ENCODE measurements around the gene MCCC2.
"Not testable (repeated sequence)": the region's sequence is repeated elsewhere in the genome, so short reads cannot be mapped to it uniquely, and the experiment has no call there.

Gene MCCC2

GRCh38 chr5:71576241-71576640 lies 10.9 kb upstream of the MCCC2 start:
- no peak for TF ChIP-seq POLR2AphosphoS5 (IDR thresholded peaks at IDR 0.05; ENCODE audit: low read depth, low read length)
- no peak for TF ChIP-seq TAF1 (IDR thresholded peaks at IDR 0.05; ENCODE audit: low read depth, low read length)
- no peak for TF ChIP-seq POU2F2 (IDR thresholded peaks at IDR 0.05; ENCODE audit: low read depth, low read length)
- no peak for TF ChIP-seq SPI1 (IDR thresholded peaks at IDR 0.05; ENCODE audit: low read depth, low read length)
- no peak for TF ChIP-seq PAX5 (IDR thresholded peaks at IDR 0.05; ENCODE audit: insufficient read depth, low read length, severe bottlenecking)
- no peak for TF ChIP-seq POLR2A (IDR thresholded peaks at IDR 0.05; ENCODE audit: low read depth, low read length)
- DNase-seq (ENCODE audit: insufficient read length, low spot score) (no peak), FAIRE-seq (no peak)

DNA sequence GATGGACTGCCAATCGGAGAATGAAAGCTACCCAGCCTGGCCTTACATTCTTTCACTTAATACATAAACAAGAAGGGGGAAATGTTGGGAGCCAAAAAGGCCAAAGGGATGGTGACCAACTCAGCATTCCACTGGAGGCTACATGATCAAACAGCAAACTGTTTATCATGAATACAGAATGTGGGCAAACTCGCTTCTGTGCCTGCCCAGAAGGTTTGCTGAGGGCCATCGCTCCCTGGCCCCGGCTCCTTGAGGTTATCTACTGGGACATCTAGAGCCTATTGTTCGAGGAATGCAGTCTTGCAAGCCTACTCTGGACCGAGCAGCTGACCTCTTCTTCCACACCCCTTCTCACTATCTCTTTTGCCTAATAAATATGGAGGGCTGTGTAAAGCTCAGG lies 9.3 kb upstream of the MCCC2 start:
- not testable (repeated sequence) for DNase-seq (ENCODE audit: insufficient read length, low spot score); FAIRE-seq

DNA sequence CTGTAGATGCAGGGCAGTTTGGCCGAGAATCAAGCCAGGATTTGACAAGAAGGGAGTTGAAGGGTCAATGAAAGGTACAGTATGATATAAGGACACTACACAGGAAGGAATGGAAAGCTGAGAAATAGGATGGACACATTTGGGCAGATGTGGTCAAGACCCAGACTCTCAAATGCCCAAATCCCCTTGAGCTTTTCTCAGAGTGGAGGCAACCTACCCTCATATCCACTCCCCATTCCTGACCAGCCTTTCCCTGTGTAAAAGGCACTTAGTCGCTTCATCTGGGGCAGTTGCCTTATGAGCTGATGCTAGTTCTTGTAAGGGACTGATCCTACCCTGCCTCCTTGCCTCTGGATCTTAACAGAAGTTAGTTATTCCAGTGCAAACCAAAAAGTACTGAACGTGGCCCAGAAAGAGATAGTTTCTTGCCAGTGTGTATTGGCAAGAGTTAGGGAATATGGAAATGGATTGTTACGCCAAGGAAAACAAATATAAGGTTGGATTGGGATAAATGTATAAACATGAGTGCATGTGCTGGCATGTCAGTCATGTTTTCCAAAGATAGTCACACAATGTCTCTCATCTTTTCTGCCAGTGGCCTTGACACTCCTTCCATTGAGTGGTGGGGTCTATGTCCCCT lies 4.1 kb upstream of the MCCC2 start:
- DNase-seq (ENCODE audit: insufficient read length, low spot score) (no peak), FAIRE-seq (no peak)
- no peak for TF ChIP-seq POU2F2 (IDR thresholded peaks at IDR 0.05; ENCODE audit: low read depth, low read length)
- no peak for TF ChIP-seq POLR2AphosphoS5 (IDR thresholded peaks at IDR 0.05; ENCODE audit: low read depth, low read length)
- no peak for TF ChIP-seq TAF1 (IDR thresholded peaks at IDR 0.05; ENCODE audit: low read depth, low read length)
- no peak for TF ChIP-seq POLR2A (IDR thresholded peaks at IDR 0.05; ENCODE audit: low read depth, low read length)
- TF ChIP-seq SPI1 (IDR thresholded peaks at IDR 0.05; ENCODE audit: low read depth, low read length) = no peak
- TF ChIP-seq PAX5 (IDR thresholded peaks at IDR 0.05; ENCODE audit: insufficient read depth, low read length, severe bottlenecking) = no peak

DNA sequence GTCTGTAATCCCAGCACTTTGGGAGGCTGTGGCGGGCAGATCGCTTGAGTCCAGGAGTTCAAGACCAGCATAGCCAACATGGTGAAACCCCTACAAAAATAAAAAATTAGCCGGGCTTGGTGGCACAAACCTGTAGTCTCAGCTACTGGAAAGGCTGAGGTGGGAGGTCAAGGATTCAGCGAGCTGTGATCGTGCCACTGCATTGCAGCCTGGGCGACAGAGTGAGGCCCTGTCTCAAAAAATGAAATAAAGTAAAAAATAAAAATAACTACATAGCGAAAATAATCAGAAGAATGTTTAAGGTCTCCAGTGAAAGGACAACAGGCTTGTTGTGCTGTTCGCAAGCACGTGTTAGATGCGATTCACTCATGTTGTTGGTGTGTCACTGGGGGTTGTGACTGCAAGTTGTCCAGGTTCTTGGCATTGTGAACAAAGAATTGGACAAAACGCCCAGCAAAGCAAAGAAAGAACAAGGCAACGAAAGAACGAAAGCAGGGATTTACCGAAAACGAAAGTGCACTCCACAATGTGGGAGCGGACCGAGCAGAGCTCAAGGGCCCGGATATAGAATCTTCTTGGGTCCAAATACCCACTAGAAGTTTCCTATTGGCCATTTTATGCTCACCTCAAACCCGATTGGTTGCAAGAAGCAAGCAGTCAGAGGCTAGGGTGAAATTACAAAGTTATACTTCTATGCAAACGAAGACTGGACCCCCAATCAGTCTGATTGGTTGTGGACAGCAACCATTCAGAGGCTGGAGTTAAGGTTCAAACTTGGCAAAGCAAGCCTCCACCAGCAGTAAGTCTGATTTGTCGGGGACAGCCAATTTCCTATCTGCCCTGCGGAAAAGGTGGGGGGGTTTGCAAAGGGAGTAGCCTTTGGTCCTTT lies 844 bp upstream of the MCCC2 start:
- DNase-seq (ENCODE audit: insufficient read length, low spot score) = no peak
- FAIRE-seq = no peak
- TF ChIP-seq SPI1 (IDR thresholded peaks at IDR 0.05; ENCODE audit: low read depth, low read length) (no peak), POLR2A (IDR thresholded peaks at IDR 0.05; ENCODE audit: low read depth, low read length) (no peak), POLR2AphosphoS5 (IDR thresholded peaks at IDR 0.05; ENCODE audit: low read depth, low read length) (no peak), PAX5 (IDR thresholded peaks at IDR 0.05; ENCODE audit: insufficient read depth, low read length, severe bottlenecking) (no peak), TAF1 (IDR thresholded peaks at IDR 0.05; ENCODE audit: low read depth, low read length) (no peak), POU2F2 (IDR thresholded peaks at IDR 0.05; ENCODE audit: low read depth, low read length) (no peak)

DNA sequence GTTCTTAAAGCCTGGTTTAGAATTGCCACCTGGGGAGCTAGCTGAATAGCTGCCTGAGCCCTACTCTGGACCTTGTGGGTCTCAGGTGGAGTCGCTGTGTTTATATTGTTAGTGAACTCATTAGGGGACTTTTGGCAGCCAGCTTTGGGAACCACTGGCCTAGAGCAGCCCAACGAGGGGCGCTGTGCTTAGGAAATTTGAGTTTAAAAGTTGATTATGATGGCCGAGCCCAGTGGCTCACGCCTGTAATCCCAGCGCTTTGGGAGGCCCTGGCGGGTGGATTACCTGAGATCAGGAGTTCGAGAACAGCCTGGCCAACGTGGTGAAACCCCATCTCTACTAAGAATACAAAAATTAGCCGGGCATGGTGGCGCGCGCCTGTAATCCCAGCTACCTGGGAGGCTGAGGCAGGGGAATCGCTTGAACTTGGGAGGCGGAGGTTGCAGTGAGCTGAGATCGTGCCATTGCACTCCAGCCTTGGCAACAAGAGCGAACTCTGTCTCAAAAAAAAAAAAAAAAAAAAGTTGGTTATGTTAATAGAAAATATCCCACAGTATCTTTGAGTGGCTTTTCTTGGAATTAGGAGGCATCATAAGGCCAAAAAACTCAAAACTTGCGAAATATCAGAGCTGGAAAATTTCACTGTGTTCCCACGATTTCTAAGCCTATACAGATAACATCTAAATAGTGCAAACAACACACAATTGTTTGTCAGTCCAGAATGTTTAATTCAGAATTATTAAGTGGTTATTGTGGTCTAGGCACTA lies 809 bp downstream of the MCCC2 start:
- DNase-seq (ENCODE audit: insufficient read length, low spot score) (peak; percentile 22), FAIRE-seq (no peak)
- no peak; the same call in 1 of the 2 replicates for TF ChIP-seq POLR2AphosphoS5 (IDR thresholded peaks at IDR 0.05; ENCODE audit: low read depth, low read length)
- TF ChIP-seq SPI1 (IDR thresholded peaks at IDR 0.05; ENCODE audit: low read depth, low read length) = no peak
- no peak for TF ChIP-seq POLR2A (IDR thresholded peaks at IDR 0.05; ENCODE audit: low read depth, low read length)
- no peak for TF ChIP-seq POU2F2 (IDR thresholded peaks at IDR 0.05; ENCODE audit: low read depth, low read length)
- no peak for TF ChIP-seq PAX5 (IDR thresholded peaks at IDR 0.05; ENCODE audit: insufficient read depth, low read length, severe bottlenecking)
- TF ChIP-seq TAF1 (IDR thresholded peaks at IDR 0.05; ENCODE audit: low read depth, low read length) = no peak

- FAIRE-seq = no peak
- no peak for TF ChIP-seq POLR2AphosphoS5 (IDR thresholded peaks at IDR 0.05; ENCODE audit: low read depth, low read length)
- no peak for TF ChIP-seq PAX5 (IDR thresholded peaks at IDR 0.05; ENCODE audit: insufficient read depth, low read length, severe bottlenecking)
- TF ChIP-seq TAF1 (IDR thresholded peaks at IDR 0.05; ENCODE audit: low read depth, low read length) = no peak
- no peak for TF ChIP-seq POU2F2 (IDR thresholded peaks at IDR 0.05; ENCODE audit: low read depth, low read length)
- TF ChIP-seq SPI1 (IDR thresholded peaks at IDR 0.05; ENCODE audit: low read depth, low read length) = no peak
- TF ChIP-seq POLR2A (IDR thresholded peaks at IDR 0.05; ENCODE audit: low read depth, low read length) = 0 out of 2 replicates have a peak, but pooled peaks have one; percentile 29
- no peak for DNase-seq (ENCODE audit: insufficient read length, low spot score)
These were observed 1.4 kb downstream of the MCCC2 start for GRCh38 chr5:71588533-71588885.

DNA sequence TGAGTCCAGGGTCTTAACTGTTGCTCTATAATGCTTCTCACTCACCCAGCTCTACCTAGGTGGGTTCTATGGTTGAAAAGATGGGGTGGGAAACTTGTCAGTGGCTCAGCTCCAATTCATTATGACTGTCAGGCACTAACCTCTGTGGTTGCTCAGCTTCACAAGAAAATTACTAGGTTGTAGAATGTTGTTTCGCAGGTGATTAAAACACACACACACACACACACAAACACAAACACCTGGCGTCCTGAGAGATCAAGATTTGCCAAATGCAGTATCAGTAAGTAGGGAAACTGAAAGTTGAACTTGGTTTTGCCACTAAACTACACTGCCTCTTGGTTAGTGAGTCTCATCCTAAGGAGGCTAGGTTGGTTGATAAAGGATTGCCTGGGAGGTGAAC lies 2.8 kb downstream of the MCCC2 start:
- DNase-seq (ENCODE audit: insufficient read length, low spot score) (peak; percentile 25), FAIRE-seq (no peak)

GRCh38 chr5:71591100-71591499 lies 4.0 kb downstream of the MCCC2 start:
- no peak for FAIRE-seq
- TF ChIP-seq TAF1 (IDR thresholded peaks at IDR 0.05; ENCODE audit: low read depth, low read length) (no peak), POLR2A (IDR thresholded peaks at IDR 0.05; ENCODE audit: low read depth, low read length) (no peak), POLR2AphosphoS5 (IDR thresholded peaks at IDR 0.05; ENCODE audit: low read depth, low read length) (no peak), SPI1 (IDR thresholded peaks at IDR 0.05; ENCODE audit: low read depth, low read length) (no peak), PAX5 (IDR thresholded peaks at IDR 0.05; ENCODE audit: insufficient read depth, low read length, severe bottlenecking) (no peak), POU2F2 (IDR thresholded peaks at IDR 0.05; ENCODE audit: low read depth, low read length) (no peak)
- DNase-seq (ENCODE audit: insufficient read length, low spot score) = no peak

More for the DNA sequence above, 2.8 kb downstream of the MCCC2 start:
- TF ChIP-seq PAX5 (IDR thresholded peaks at IDR 0.05; ENCODE audit: insufficient read depth, low read length, severe bottlenecking) (no peak), POLR2A (IDR thresholded peaks at IDR 0.05; ENCODE audit: low read depth, low read length) (no peak), POU2F2 (IDR thresholded peaks at IDR 0.05; ENCODE audit: low read depth, low read length) (no peak), POLR2AphosphoS5 (IDR thresholded peaks at IDR 0.05; ENCODE audit: low read depth, low read length) (no peak), SPI1 (IDR thresholded peaks at IDR 0.05; ENCODE audit: low read depth, low read length) (no peak), TAF1 (IDR thresholded peaks at IDR 0.05; ENCODE audit: low read depth, low read length) (no peak)

DNA sequence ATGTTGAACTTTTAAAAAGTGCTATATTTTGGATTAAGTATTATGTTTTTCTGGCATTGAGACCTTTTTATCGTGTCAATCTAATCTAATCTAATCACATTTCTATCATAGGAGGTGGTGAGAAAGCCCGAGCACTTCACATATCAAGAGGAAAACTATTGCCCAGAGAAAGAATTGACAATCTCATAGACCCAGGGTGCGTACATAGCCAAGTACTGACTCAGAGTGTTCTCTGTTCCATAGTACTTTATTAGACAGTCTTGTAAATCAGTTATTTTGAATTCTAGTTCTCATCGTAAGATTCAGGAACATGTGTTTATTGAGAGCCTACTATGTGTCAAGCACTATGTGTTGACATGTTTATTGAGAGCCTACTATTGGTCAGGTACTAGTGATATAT lies 9.0 kb downstream of the MCCC2 start:
- TF ChIP-seq POLR2A (IDR thresholded peaks at IDR 0.05; ENCODE audit: low read depth, low read length) = no peak
- FAIRE-seq (no peak), DNase-seq (ENCODE audit: insufficient read length, low spot score) (no peak)

Data from GM12891 (cell line).